Activated effector memory CD4-positive, alpha-beta T cell treated with anti-CD3 and anti-CD28 coated beads, Interleukin-2, amount 50 U/mL, for 16 hours (primary cell): ENCODE measurements around the gene NR2C2.
"Not testable (repeated sequence)": the region's sequence is repeated elsewhere in the genome, so short reads cannot be mapped to it uniquely, and the experiment has no call there.

Experiments
- DNase-seq: peaks from one replicate; pipeline ENCODE4 v3.0.0-alpha.2; 2020

The NR2C2 gene

DNA sequence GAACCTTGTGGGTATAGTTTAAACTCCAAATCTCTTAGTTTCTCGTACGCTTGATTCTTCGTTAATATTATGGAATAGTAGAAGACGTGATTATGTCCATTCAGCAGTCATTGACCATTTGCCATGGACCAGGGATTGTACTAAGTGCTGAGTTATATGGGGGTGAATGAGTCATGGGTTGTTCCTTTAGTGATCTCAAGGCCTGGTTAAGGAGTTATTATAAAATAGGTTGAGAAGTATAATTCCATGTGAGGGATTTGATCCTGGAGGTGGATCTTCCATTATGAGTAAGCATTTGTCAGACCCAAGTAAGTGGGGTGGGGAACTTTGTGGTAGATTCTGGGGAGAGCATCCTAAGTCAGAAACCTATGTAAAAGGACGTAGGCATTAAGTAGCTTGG is 15.4 kb downstream of the NR2C2 start:
- DNase-seq = no peak

DNA sequence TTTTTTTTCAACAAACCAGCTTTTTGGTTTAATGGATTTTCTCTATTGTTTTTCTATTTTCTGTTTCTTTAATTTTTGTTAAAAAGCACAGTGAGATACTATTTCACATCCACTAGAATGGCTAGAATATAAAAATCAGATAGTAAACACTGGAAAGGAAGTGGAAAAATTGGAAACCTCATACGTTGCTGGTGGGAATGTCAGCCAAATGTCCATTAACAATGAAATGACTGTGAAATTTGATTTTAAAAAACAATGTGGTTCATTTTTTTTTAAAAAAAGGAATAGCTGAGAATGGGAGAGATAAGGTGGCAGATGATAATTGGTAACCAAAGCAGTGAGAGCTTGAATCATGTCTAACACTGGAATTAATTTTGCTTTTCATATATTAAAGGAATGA is 19.9 kb downstream of the NR2C2 start:
- DNase-seq = no peak

GRCh38 chr3:14969671-14970070 is 22.3 kb downstream of the NR2C2 start:
- no peak for DNase-seq

DNA sequence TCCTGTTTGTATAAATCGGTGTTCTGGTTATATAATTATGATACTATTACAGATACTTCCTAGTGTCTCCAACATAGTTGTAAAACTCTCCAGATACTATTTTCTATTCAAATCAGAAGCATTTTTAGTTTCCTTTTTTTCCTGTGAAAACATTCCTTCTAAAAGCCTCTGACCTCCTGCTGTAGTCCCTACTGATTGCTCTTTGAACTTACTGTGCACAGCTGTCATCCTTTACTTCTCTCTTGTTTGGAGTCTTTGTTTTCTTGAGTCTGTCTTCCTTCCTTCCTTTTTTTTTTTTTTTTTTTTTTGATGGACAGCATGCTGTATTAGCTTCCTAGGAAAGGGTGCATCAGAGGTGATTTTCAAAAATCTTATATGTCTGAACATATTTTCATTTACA is 28.9 kb downstream of the NR2C2 start:
- no peak for DNase-seq

DNA sequence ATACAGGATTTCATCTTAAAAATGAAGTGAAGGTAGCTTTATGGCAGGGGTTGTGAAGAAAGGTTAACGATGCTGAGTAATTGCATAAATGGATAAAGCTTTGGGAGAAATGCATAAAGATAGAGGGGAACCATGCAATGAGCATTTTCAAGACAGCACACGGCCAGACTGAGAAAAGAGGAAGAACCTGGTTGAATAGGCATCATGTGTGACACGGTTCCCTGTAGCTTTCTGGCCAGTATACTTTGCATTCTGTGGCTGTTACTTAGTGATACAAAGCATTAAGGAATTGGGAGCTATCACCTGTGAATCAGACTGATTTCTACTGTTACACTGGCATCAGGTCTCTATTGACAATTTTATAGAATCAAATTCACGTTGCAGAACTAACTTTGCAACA is 33.3 kb downstream of the NR2C2 start:
- DNase-seq = no peak

GRCh38 chr3:14984581-14985113 is 37.3 kb downstream of the NR2C2 start:
- DNase-seq = no peak

DNA sequence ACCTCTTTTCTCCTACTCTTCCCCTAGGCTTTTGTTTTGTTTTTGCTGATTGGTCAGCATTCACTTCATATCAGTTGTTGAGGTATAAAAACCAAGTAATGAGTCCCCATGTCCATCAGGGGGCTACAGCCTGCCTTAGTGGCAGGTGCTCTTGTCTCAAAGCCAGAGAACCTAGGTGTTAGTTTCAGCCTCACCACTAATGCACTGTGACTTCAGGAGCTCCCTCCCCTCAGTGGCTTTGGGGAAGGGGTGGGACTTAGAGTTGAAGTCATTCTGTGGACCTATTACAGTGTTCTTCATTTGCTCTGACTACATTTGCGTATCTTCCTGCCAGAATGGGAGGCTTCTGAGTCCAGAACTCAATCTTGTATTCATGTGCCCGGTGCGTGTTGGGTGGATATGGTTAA is 41.6 kb downstream of the NR2C2 start:
- DNase-seq = no peak

DNA sequence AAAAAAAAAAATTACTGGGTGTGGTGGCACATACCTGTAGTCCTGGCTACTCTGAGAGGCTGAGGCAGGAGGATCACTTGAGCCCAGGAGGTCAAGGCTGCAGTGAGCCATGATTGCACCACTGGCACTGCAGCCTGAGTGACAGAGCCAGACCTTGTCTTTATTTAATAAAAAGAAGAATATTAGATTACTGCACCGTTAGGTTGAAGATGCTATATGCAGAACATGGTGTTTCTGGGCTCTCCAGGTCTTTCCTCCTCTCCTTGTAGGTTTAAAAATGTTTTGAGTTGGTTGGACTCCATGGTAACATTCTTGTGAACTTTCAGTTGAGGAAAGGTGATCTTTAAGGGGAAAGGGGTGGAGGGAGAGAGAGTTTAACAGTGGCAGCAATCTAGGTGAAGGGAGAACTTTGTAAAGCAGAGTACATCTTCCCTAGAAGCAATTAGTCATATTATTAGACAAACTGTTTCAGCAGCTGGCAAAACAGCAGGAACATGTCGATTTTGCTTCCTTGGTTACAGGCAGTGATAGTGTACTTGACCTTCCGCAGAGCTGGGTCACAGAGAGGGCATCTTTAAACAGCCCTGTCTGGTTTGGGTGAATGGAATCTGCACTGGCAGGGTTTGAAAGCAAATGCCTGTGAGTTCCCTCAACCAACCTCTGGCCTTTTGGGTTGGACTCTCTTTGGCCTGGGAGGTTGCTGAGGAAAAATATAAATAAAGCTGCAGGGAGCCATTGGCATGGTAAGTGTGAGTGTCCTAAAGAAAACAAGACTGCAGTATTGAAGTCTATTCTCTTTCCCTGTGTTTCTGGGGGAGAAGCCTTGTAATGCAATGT is 42.8 kb downstream of the NR2C2 start:
- DNase-seq = no peak

- DNase-seq = no peak
Measured at GRCh38 chr3:14990780-14991148, 43.4 kb downstream of the NR2C2 start.

DNA sequence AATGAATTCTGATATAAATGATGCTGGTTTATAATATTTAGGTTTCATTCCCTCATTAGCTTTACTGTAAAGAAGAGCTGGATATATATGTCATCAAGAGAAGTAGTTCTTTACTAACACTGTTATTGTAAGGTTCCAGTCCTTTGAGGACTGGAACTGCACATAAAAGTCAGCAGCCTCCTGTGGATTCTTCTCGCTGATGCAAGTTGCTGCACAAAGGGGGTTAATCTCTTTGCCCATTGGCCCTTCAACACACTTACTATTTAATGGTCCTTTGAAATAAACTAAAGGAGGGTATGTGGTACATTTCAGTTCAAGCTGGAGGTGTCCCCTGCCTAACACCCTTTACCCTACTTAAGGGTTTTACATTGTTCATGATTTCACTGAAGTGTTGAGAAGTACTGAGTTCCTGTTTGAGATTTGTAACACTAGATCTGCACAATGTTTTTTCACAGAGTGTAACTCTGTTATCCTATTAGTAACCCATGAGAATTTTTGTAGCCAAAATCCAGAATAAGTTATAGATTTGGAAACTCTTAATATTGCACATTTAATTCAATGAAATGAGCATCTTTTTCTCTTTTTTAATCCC is 43.9 kb downstream of the NR2C2 start:
- DNase-seq = no peak

- no peak for DNase-seq
Measured at GRCh38 chr3:14991818-14992612, 44.6 kb downstream of the NR2C2 start.

GRCh38 chr3:14997941-14998340 is 50.6 kb downstream of the NR2C2 start:
- DNase-seq = no peak

DNA sequence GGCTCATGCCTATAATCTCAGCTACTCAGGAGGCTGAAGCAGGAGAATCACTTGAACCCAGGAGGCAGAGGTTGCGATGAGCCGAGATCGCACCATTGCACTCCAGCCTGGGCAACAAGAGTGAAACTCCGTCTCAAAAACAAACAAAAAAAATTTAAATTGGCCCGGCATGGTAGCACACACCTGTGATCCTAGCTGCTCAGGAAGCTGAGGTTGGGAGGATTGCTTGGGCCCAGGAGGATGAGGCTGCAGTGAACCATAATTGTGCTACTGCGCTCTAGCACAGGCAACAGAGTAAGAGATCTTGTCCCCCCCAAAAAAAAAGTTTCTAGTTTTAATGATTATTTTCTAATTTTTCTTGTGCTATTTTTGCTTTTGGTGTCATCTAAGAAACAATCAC is 51.8 kb downstream of the NR2C2 start:
- not testable (repeated sequence) for DNase-seq

- no peak for DNase-seq
Measured at GRCh38 chr3:15007681-15008141, 60.3 kb downstream of the NR2C2 start.

- no peak for DNase-seq
Measured at GRCh38 chr3:15009167-15009566, 61.8 kb downstream of the NR2C2 start.

DNA sequence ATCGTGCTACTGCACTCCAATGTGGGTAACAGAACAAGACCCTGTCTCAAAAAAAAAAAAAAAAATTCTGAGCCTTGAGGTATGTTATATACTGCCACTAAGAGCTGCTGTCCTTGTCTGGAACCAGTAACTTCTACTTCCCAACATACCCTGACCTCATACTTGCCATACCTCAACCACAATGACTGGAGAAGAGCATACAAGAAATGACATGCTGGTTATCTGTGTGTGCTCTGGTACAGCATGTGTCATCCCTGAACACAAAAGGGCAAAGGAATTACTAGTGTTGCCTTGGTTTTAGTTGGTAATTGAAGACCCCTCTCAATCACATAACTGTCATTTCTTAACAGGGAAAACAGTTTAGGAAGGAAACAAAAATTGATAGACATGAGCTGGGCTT is 63.3 kb downstream of the NR2C2 start:
- no peak for DNase-seq

GRCh38 chr3:15011174-15011573 is 63.8 kb downstream of the NR2C2 start:
- DNase-seq = no peak

DNA sequence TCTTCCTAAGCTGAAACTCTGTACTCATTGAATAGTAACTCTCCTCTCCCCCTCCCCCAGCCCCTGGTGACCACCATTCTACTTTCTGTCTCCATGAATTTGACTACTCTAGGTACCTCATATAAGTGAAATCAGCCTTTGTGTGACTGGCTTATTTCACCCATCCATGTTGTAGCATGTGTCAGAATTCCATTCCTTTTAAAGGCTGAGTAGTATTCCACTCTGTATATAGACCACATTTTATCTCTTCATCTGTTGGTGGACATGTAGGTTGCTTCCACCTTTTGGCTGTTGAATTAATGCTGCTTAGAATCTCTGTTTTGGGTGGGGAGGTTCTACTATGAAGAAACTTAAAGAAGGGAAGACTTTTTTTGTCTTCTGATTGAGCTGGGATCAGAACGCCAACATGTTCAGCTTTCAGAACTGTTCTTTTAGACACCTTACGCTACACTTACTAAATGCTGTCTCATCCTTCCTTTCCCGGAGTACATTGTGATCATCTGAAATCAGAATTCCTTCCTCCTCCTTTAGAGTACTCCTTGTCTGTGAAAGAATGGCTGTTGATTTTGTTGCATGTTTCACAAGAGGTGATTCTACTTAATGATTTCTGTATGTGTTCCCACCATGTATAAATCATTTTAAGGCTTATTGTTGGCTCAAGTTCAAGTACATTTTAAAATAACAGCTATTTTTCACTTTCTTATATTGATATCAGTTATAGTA is 67.4 kb downstream of the NR2C2 start:
- no peak for DNase-seq

DNA sequence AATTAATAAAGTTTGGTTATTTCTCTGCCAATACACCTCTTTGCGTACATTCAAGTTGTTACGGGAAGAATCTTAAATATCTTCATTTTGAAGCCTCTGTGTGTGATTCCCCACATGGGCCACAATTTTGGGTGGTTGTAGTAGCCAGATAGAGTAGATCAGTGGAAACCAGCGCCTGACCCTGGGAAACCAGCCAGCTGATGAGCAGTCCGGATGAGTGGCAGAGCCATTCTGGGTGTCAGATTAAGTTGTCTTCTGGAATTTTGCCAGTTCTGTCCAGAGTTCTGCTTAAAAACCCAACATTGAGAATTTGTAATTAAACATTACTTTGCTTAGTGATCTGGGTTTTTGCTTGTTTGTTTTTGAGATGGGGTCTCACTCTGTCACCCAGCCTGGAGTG is 68.1 kb downstream of the NR2C2 start:
- DNase-seq = no peak

- DNase-seq = no peak
Measured at GRCh38 chr3:15017191-15017590, 69.8 kb downstream of the NR2C2 start.

GRCh38 chr3:15023249-15023648 is 75.9 kb downstream of the NR2C2 start:
- no peak for DNase-seq

GRCh38 chr3:15023719-15024118 is 76.3 kb downstream of the NR2C2 start:
- no peak for DNase-seq

GRCh38 chr3:15029625-15030024 is 82.2 kb downstream of the NR2C2 start:
- DNase-seq = no peak
